OCI-LY3 (cell line): ENCODE results near the gene HOXA9.

Experiments
- EZH2phosphoT487 ChIP-seq: fragments of 200-600 bp; shearing (Covaris generic); IDR thresholded peaks from 2 replicates; pipeline ENCODE4 v1.6.1; 2018; ENCODE audit warnings: antibody characterized with exemption, mixed run types, low read depth
- TF ChIP-seq, protein P1 (sequence below): fragments of 200-600, 300-600 bp; sonication (generic); IDR thresholded peaks from 2 replicates; pipeline ENCODE4 v1.5.1; 2014; ENCODE audit warnings: antibody characterized with exemption, low read length, low read depth

DNA sequence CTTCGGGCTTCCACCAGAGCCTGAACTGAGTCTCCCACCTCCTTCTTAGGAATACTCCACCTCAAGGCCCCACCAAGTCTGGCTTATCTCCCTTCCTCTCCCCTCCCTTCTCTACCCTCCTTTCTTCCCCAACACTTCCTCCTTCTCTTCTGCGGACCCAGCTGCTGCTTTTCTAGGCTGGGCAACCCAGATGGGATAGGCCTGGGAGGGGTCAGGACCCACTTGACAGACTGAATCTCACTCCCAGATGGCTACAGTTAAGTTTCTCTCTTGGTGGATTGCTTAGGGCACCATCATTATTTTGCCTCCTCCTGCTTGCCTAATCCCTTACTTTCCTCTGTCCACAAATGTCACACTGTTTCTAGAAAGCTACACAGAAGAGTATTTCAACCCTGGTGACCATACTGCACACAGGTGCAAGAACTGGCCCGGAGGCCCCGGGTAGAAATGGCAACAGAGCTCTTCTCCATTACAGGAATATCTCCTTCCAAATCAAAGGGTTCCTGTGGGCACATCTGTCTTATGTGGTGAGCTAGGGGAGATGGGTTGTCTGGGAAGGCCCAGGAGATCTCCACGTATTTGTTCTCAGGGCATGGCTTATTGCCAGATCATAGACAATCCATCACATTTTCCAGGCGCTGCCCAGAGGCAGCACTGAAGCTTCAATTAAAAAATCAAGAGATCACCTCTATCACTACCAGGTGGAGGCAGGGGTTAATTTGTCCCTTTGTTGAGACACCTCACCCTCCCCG lies 24.8 kb upstream of the HOXA9 start:
- TF ChIP-seq, protein P1, sequence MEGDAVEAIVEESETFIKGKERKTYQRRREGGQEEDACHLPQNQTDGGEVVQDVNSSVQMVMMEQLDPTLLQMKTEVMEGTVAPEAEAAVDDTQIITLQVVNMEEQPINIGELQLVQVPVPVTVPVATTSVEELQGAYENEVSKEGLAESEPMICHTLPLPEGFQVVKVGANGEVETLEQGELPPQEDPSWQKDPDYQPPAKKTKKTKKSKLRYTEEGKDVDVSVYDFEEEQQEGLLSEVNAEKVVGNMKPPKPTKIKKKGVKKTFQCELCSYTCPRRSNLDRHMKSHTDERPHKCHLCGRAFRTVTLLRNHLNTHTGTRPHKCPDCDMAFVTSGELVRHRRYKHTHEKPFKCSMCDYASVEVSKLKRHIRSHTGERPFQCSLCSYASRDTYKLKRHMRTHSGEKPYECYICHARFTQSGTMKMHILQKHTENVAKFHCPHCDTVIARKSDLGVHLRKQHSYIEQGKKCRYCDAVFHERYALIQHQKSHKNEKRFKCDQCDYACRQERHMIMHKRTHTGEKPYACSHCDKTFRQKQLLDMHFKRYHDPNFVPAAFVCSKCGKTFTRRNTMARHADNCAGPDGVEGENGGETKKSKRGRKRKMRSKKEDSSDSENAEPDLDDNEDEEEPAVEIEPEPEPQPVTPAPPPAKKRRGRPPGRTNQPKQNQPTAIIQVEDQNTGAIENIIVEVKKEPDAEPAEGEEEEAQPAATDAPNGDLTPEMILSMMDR = no peak
- TF ChIP-seq EZH2phosphoT487 = no peak
